GM21381 (cell line): ENCODE measurements around the gene CRYBG2.
"Not testable (repeated sequence)": the region's sequence is repeated elsewhere in the genome, so short reads cannot be mapped to it uniquely, and the experiment has no call there.

Experiments
- ATAC-seq: cut with Tn5 transposase; IDR thresholded peaks from one replicate; pipeline ENCODE4 v1.9.1; 2021; ENCODE audit warnings: mild to moderate bottlenecking, moderate library complexity; ENCODE audit not compliant: unreplicated experiment

CRYBG2 gene

DNA sequence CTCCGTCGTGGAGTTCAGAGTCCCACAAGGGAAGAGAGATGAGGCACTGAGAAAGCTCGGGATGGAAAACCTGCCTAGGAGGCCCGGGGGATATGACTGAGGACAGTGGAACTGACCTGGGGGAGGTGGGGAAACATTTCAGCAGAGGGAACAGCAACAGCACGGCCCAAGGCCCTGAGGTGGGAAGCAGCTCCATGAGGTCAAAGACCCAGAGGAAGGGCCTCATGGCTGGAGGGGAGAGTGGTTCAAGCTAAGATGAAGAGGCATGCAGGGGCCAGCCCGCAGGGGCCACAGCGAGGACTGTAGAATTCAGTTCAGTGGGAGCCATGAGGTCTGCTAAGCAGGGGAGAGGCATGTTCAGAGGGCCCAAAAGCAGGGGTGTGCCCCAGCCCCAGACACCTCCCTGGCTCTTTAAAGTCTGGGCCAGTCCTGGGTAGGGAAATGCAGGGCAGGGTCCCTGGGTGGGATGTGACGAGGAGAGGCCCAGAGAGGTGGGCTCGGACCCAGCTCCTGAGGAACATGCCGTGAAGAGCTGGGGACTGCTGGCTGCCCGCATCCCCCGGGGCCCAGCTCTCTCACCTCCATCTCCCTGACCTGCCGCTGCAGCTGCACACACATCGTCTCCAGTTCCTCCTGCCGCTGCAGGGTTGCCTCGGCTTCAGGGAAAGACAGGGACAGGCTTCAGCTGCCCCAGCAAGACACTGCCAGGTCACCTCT lies 57.4 kb downstream of the CRYBG2 start:
- ATAC-seq = no peak

DNA sequence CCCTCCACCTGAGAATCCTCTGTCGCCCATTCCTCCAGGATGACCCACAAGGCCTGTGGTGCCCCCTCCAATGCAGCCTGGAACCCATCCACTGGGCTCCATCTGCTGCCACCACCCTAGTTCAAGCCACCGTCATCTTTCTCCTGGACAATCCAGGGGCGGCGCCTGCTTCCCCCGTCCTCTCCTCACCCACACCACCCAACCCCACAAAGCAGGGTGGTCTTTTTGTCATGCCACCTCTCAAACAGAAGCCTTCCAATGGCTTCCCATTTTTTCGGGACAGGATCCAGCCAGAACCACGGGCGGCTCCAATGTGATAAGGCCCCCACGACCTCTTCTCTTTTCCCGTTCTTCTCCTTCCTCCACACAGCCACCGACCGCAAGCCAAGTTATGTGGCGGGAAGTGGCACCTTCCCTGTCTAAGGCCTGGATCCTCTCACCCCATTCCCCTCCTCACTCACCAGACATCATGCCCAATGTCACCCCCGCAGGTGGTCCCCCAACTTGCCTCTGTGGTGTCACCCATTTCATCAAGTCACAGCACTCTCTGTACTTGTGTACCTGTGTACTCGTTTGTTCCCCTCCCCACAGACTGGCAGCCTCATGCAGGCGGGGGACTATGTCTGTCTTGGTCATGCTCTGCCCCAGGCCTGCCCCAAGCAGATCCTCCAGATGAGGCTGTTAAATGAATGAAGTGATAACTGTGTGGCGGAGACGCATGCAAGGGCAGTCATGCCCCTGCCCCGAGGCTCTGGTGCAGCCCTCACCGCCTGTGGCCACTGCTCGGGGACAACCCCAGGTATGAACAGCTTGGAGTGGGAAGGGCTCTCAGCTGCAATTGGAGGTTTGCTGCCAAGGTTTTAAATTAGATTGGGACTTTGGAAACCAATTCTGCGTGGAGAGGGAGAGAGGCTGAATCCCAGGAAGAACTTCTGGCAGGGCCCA lies 58.5 kb downstream of the CRYBG2 start:
- no peak for ATAC-seq

DNA sequence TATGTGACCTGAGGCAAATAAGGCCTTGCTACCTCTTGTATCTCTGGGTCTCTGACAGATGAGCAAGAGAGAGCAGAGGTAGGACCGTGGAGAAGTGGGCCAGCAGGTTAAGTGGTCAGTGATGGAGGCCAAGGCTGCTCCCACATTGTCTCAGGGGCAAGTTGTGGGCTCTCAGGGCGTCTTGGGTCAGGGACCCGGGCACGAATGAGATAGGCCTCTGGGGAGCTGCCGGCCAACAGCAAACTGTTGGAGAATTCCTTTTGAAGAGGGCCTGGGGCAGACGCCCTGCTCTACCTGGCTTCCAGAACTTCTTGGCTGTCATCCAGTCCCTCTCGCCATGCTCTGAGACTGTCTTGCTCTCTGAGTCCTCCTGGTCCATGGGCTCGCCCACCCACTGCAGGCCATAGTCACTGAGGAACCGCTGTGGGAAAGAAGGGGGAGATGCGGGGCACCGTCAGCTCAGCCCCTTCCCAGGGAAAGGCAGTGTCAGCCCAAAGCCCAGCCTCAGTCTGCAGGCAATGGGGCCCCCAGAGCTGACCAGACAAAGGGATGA lies 59.9 kb downstream of the CRYBG2 start:
- ATAC-seq = no peak

DNA sequence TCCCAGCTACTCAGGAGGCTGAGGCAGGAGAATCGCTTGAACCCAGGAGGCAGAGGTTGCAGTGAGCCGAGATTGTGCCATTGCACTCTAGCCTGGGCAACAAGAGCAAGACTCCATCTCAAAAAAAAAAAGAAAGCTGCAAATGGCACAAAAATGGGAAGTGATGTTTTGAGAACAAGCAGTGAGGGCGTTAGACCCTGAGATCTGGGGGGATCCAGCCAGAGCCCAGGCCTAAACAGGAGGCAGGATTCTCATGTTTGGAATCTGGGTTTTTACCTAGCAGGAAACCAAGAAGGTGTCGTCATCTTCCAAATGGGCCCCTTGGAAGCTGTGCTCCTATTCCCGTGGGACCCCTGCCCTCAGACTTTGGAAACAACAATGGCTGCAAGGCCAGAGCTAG lies 61.2 kb downstream of the CRYBG2 start:
- ATAC-seq = not testable (repeated sequence)

DNA sequence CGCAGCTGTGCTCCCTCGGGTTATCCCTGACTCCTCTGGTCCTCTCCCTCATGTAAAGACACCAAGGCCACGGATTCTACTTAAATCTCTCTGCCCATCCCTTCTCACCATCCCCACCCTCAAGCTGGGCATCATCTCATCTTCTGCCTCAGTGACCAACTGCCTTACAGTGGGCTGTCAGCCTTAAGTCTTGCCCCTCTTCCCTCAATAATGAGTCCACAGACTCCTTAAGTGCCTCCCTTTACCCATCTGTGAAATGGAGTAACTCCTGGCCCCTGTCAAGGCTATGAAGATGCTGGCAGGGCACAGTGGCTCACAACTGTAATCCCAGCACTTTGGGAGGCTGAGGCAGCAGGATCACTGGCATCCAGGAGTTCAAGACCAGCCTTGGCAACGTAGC lies 62.0 kb downstream of the CRYBG2 start:
- no peak for ATAC-seq

DNA sequence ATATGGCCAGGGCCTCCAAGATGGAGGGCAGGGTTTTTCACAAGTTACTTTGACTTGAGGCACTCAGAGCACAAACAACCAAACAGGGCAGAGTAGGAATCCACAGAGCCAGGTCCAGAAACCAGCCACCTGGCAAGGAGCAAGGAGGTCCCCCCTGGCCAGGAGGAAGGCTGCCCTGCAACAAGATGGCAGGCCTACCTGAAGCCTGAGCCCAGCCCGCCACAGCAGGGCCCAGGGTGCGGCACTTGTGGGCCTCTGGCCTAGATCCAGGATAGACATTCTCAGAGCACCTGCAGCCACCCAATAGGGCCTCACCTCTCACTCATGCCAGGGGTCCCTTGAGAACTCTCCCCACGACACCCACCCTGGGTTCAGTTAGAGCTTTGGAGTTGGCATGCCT lies 62.5 kb downstream of the CRYBG2 start:
- ATAC-seq = no peak

DNA sequence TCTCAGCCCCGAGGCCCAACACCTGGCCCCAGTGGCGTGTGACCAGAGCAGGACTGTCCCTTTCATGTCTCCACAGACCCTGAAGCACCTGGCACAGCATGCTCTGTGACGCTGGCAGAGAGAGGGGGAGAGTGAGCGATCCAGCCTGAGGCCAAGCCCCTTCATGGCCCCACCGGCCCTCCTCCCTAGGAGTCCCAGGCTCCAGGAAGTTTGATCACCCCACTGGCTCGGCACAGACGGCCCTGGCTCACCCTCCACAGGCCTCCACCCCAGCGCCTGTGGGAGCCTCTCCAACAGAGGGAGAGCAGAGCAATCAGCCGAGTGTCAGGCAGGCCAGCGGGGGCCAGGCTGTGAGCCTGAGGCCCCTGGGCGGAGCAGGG lies 63.1 kb downstream of the CRYBG2 start:
- no peak for ATAC-seq

DNA sequence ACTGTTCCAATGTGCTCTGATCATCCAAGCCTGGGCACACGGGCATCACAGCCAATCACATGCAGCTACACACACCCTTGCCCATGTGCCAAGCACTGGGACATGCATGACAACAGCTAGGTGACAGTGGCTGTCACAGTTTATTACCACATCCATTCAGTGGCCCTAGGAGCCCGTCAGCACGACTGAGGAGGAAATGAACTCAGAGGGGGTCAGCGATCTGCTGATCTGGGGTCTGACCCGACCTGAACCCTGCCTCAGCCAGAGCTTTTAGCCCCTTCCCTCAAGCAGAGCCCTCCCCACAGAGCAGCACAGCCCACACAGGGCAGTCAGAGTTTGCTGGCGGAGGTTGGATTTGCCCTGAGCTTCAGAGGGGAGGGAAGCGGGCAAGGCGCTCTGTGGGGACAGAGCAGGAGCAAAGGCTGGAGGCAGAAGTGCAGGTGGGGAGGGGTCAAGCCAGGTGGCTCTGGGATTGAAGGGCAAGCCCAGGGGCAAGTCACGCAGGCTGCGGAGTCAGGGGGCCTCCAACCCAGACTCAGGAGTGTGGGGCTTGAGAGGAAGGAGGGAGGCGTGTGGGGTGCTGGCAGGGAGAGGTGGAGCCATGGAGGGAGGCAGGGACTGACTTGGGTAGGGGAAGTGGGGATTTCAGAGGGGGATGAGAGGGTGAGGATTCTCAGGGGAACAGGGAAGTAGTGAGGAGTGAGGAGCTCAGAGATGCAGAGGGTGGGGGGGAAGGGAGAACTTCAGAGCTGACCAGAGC lies 63.6 kb downstream of the CRYBG2 start:
- ATAC-seq = no peak

DNA sequence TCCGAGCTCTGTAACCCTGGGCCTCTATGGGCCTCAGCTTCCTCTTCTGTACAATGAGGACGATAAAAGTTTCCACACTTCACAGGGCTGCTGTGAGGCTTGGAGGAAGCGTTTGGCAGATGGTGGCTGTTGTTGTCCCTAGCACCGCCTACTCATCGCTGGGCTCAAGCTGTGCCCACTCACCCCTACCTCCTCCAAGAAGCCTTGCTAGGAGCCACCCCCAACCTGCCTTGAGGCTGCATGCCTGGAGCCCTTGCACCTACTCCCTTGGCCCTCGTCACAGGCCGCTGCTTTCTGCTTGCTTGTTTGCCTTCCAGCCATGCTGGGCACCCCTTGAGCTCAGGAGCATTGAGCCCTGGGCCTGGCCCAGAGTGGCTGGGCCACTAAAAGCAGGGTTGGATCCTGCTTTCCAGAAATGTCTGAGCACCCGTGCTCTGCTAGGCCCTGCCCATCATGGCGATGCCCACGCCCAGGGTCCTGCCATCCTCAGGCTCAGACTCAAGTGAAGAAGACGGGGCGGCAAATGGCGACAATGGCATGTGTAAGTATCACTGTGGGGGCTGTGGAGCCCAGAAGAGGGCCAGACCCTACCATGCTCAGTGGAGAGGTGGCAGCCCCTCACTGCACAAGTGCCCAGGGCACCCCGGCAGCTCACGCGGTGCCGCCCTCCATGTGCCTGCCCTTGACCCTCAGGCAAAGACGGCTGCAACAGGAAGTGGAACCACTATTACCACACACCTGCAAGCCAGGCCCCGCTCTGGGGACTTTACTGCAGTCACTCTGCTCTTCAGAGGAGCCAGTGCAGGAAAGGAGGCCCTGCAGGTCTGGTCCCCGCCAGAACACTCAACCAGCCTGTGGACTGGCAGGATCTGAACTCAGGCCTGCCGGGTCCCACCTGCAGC lies 64.5 kb downstream of the CRYBG2 start:
- no peak for ATAC-seq

DNA sequence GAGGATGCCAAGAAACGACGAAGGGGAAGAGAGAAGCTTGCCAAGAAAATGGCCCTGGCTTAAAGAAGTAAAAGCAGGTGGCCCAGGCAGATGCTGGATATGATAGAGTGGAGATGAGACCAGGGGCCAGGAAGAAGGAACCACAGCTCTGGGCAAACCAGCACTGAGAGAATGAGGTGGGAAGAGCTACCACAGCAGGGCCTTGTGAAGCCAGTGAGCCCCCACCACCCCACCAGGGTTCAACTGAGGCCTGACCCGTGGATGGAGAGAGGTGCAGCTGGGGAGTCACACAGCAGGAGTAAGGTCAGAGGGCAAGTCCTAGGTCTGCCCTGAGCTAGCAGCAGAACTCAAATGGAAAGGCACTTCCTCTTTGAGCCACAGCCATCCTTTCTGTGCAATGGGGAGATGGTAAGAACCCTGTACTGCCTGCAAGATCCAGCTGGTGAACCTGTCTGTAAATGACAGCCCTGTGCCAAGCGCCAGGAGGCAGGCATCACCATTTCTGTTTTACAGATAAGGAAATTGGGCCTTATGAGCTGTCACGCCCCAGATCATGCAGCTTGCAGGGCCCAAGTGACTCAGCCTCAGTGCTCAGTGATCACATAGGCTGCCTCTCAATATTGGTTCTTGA lies 65.5 kb downstream of the CRYBG2 start:
- ATAC-seq = no peak

DNA sequence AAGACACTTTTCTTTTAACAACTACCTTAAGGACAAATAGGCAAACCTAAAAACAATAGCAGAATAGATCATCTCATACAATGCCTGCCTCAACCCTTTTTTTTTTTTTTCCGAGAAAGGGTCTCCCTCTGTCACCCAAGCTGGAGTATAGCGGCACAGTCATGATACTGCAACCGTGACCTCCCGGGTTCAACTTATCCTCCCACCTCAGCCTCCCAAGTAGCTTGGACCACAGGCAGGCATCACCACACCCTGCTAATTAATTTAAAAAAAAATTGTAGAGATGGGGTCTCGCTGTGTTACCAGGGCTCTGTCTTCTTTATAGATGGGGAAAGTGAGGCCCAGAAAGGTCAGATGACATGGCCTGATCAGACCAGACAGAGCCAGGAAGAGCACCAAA lies 66.1 kb downstream of the CRYBG2 start:
- no peak for ATAC-seq

DNA sequence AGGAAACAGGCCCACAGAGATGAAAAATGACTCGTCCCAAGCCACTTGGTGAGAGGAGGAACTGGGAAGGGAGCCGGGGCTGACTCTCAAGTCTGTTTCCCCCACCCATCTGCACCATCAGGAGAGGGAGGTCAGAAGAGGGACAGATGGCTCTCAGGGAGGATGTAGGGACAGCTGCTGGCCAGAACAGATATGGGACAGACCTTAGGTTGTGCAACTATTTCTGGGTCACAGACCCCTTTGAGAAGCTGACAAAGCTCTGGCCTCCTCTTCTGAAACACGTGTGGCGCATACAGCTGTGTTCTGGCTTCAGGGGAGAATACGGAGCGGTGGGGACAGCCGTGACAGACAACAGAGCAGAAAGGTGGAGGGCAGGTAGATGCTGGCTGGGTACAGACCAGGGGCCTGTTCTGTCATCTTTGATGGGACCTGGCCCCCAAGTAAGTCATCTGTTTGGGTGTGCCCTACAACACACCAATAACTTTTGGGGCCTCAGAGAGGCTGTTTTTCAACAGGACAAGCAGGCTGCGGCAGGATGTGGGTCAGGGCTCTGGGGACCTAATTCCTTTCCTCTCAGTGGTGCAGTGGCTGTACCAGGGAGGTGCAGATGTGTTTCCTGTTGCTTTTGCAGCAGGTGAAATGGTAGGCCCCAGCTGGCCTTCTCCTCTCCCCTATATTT lies 66.8 kb downstream of the CRYBG2 start:
- ATAC-seq = peak; percentile 34

DNA sequence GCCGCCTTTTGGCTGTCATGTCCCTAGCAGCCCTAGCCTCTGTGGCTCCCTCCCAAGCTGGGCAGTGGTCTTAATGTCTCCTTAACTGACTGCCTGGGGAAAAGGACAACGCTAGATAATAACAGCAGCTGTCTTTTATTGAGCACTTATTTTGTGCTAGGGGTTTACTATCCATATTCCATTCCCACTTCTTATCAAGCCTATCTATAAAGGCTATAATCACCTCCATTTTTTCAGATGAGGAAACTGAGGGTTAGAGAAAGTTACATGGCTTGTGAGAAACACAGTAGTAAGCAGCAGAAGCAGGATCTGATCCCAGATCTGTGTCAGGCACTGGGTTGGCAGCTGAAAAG lies 67.9 kb downstream of the CRYBG2 start:
- ATAC-seq = no peak

DNA sequence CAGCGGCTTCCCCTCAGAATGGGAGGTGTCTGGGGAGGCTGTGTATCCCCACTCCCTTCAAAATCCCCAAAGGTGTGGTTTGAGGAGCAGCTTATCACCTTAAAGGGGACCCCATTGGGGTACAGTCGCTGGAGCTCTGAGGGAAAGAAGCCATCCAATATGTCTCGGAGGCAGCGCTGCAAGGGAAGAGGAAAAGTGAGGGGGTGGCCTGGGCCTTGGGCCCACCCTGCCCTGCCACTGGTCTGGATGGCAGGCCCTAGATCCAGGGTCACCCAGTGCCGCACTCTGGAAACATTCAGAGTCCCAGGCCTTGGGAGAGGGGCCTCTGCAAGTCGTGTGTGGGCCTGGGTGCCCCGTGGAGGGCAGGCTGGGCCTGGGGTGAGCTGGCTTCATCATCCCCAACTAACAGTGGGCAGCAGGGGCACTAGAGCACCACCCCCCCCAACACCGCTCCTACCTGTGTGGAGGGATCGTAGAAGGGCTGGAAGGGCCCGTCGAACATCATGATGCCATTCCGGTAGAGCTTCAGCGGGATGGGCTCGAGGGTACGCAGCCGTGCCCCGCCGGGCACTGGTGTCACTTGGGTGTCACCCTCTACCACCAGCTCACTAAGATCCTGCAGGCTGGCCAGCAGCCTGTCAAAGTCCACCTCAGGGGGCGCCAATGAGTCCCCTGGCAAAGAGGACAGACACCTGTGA lies 68.4 kb downstream of the CRYBG2 start:
- ATAC-seq = no peak

DNA sequence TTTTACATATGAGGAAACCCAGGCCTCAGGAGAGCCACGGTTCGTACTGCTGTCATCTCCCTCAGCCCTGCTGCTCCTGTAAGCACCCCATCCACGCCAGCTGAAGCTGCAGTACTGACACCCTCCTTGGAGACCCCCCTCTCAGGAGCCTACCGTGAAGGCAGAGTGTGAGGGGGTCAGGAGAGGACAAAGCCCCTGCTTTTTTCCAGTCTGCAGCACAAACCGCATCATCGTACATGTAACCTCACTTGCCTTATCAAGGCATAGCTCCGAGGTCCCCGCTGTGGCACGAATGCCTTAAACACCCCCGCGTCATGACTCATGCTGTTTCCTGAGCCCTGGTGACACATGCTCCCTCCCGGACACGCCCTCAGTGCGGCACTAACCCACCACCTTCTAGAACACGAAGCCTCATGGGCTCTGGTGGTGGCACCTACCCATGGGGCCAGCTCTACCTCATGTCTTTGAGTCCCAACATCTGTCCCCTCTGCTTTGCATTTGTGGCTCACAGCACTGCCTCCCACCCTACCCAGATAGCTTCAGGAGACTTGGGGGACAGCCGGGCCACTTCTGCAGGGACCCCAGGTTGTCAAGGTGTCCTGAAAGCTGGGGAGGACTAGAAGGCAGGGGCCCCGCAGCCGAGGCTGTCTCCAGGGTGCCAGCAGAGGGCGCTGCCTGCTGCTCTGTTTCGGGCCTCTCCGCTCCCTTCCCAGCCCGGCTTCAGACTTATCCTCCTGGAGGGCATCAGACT lies 69.2 kb downstream of the CRYBG2 start:
- ATAC-seq = no peak

DNA sequence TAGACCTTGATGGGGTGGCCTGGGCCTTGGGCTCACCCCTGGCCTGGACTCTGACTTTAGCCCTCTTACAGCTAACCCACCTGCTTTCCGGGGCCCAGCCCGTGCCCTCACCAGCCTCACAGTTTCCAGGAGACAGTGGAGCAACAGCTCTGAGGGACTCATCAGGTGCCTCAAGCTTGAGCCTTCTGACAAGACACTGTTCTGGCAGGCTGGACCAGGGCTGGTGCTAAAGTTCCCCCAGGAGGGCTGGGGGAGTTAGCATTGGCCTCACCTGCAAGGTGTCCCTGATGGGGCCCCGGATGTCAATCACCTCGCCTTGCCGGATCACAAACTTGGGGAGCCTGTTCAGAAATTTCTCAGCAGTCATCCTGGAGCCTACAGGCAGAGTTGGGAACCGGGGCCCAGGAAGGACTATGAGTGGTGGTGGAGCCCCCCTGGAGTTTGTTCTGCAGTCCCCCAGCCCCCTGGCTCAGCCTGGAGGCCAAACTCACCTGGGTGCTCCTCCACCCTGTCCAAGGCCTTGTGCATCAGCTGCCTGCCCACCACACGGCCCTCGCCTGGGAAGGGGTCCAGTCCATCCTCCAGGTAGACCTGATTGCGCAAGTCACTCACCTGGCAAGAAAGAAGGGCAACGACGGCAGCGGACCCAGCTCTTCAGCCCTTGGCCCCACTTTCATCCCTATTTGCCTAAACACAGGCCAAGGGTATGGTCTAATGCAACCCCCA lies 69.9 kb downstream of the CRYBG2 start:
- no peak for ATAC-seq

DNA sequence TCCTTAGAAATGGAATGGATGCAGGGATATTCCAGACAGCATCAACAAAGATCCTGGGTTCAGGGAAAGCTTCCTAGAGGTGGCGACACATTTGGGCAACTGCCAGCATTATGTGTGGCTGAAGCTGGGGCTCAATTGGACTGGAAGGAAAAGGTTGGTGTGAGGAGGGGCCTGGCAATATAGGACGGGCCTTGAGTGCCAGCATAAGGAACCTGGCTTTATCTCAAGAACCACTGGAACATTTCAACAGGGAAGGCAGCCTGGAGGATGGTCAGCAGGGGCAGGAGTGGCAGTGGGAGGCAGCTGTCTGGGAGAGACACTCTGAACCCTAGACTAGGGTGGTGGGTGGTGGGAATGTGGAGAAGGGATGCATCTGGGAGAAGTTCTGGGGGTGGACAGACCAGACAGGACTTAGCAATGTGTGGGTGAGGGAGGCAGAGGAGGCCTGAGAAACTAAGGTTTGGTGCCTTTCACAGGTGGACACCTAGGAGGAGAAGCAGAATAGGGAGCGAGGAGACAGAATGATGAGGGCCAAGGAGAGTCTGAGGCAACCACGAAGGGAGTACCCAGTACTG lies 70.6 kb downstream of the CRYBG2 start:
- no peak for ATAC-seq
